ENCODE results near the gene FBN2.
A peak's percentile ranks its signal among the peaks of the same experiment; 100 is the strongest.
"Not testable (repeated sequence)": the region's sequence is repeated elsewhere in the genome, so short reads cannot be mapped to it uniquely, and the experiment has no call there.

Gene FBN2

GRCh38 chr5:128413356-128413755 lies 124.7 kb downstream of the FBN2 start:
- DNase-seq = peak; percentile 53

- no peak for DNase-seq
Observed at GRCh38 chr5:128412145-128412930, 125.7 kb downstream of the FBN2 start.

GRCh38 chr5:128409166-128409800 lies 128.8 kb downstream of the FBN2 start:
- DNase-seq = no peak

GRCh38 chr5:128408622-128409021 lies 129.4 kb downstream of the FBN2 start:
- DNase-seq = no peak

- DNase-seq = no peak
Observed at GRCh38 chr5:128407944-128408343, 130.1 kb downstream of the FBN2 start.

- DNase-seq = no peak
Observed at GRCh38 chr5:128406803-128407202, 131.2 kb downstream of the FBN2 start.

GRCh38 chr5:128405159-128405558 lies 132.9 kb downstream of the FBN2 start:
- DNase-seq = no peak

GRCh38 chr5:128403333-128403732 lies 134.7 kb downstream of the FBN2 start:
- no peak for DNase-seq

GRCh38 chr5:128402506-128402905 lies 135.5 kb downstream of the FBN2 start:
- DNase-seq = no peak

GRCh38 chr5:128400766-128401165 lies 137.3 kb downstream of the FBN2 start:
- DNase-seq = not testable (repeated sequence)

- no peak for DNase-seq
Observed at GRCh38 chr5:128399111-128399510, 138.9 kb downstream of the FBN2 start.

GRCh38 chr5:128397876-128398275 lies 140.2 kb downstream of the FBN2 start:
- no peak for DNase-seq

GRCh38 chr5:128395073-128395472 lies 143.0 kb downstream of the FBN2 start:
- DNase-seq = no peak

- no peak for DNase-seq
Observed at GRCh38 chr5:128384068-128384467, 154.0 kb downstream of the FBN2 start.

- DNase-seq = no peak
Observed at GRCh38 chr5:128380337-128380736, 157.7 kb downstream of the FBN2 start.

GRCh38 chr5:128378632-128379031 lies 159.4 kb downstream of the FBN2 start:
- DNase-seq = peak; percentile 71

- peak; percentile 56 for DNase-seq
Observed at GRCh38 chr5:128378196-128378595, 159.8 kb downstream of the FBN2 start.

GRCh38 chr5:128376577-128376976 lies 161.5 kb downstream of the FBN2 start:
- peak; percentile 61 for DNase-seq

GRCh38 chr5:128366147-128366546 lies 171.9 kb downstream of the FBN2 start:
- DNase-seq = no peak

GRCh38 chr5:128362370-128362769 lies 175.7 kb downstream of the FBN2 start:
- DNase-seq = no peak

- peak; percentile 66 for DNase-seq
Observed at GRCh38 chr5:128358826-128359225, 179.2 kb downstream of the FBN2 start.

GRCh38 chr5:128357226-128357625 lies 180.8 kb downstream of the FBN2 start:
- DNase-seq = no peak

- no peak for DNase-seq
Observed at GRCh38 chr5:128355961-128356360, 182.1 kb downstream of the FBN2 start.

GRCh38 chr5:128353441-128354107 lies 184.5 kb downstream of the FBN2 start:
- no peak for DNase-seq

Measured in fibroblast of upper back skin (primary cell).